Tibial artery (tissue), 4 donors: Measurements from ENCODE around the gene LRCH1.

Source experiments
- DNase-seq, 2 donors: peaks; one replicate each; pipeline ENCODE4 v3.0.0-alpha.2; 2019
- H3K27ac ChIP-seq, 2 donors: fragments of 200-600 bp; sonication (generic) in 1 of 2; 1 replicate in 1 of 2; 2 replicates in 1 of 2; pipeline ENCODE4 v1.5.1; 2018 to 2019; ENCODE audit warnings: mild to moderate bottlenecking in 1 of 2
- H3K27me3 ChIP-seq, 2 donors: fragments of 200-600 bp; sonication (generic) in 1 of 2; one replicate each; pipeline versions ENCODE4 v1.5.1 to v1.6.0; 2016 to 2019
- H3K36me3 ChIP-seq, 3 donors: fragments of 200-600 bp; sonication (generic) in 2 of 3; one replicate each; pipeline ENCODE4 v1.5.1; 2016 to 2019; ENCODE audit warnings: mild to moderate bottlenecking in 2 of 3
- H3K4me1 ChIP-seq, 4 donors: fragments of 200-600 bp; sonication (generic) in 2 of 4; 1 replicate in 3 of 4; 2 replicates in 1 of 4; pipeline ENCODE4 v1.5.1; 2016 to 2019
- H3K4me3 ChIP-seq, 2 donors: fragments of 200-600 bp; sonication (generic) in 1 of 2; 1 replicate in 1 of 2; 2 replicates in 1 of 2; pipeline ENCODE4 v1.5.1; 2018 to 2019; ENCODE audit warnings: mild to moderate bottlenecking in 2 of 2
- H3K9me3 ChIP-seq, 3 donors: fragments of 200-600 bp; sonication (generic) in 1 of 3; one replicate each; pipeline ENCODE4 v1.5.1; 2016 to 2019
- CTCF ChIP-seq, 2 experiments: fragments of 200-600 bp in 1 of 2; fragments of 450-650 bp in 1 of 2; IDR thresholded peaks; one replicate each; pipeline ENCODE4 v1.5.1; 2017 to 2019; ENCODE audit warnings: antibody characterized with exemption in 2 of 2, mild to moderate bottlenecking in 1 of 2, moderate library complexity in 1 of 2
- intact Hi-C: fragments of 100-400 bp; cut with DNase I; formaldehyde crosslinking; loops from one replicate; pipeline ENCODE4 v1.15.0; 2023; ENCODE audit warnings: low total_unique reads

The LRCH1 gene

GRCh38 chr13:46717856-46718255 is 164.9 kb downstream of the LRCH1 start:
- intact Hi-C loops, result no loop called here
- TF ChIP-seq CTCF (IDR thresholded peaks at IDR 0.05), result no peak
- Histone ChIP-seq H3K36me3 (peaks cover under 1 to 17% (median 13%) of the 10 kb centered on the region in 3 donors), H3K27ac (no peak overlapping the region), H3K4me3 (no peak overlapping the region), H3K4me1 (peaks cover 0 to 27% (median 1%) of the 10 kb centered on the region in 4 donors), H3K27me3 (no peaks in the 10 kb centered on the region), H3K9me3 (no peaks in the 10 kb centered on the region)
- no peak for DNase-seq

GRCh38 chr13:46720189-46720588 is 167.2 kb downstream of the LRCH1 start:
- intact Hi-C loops, result loop anchor here (2.0 kb wide), 2 partner anchors 167 to 227 kb away; partner anchors contain the start of gene LRCH1
- H3K9me3 ChIP-seq, result no peaks in the 10 kb centered on the region

GRCh38 chr13:46721054-46721453 is 168.1 kb downstream of the LRCH1 start:
- intact Hi-C loops, result loop anchor here (2.0 kb wide), 2 partner anchors 168 to 228 kb away; partner anchors contain the start of gene LRCH1
- Histone ChIP-seq H3K27ac (peak overlapping the region in 1 of 2 donors; percentile 42), H3K4me1 (peaks cover 0 to 27% (median 1%) of the 10 kb centered on the region in 4 donors), H3K4me3 (no peak overlapping the region), H3K9me3 (no peaks in the 10 kb centered on the region), H3K27me3 (no peaks in the 10 kb centered on the region), H3K36me3 (peaks cover 28 to 36% (median 31%) of the 10 kb centered on the region in 3 donors)
- peak in 1 of 2 donors; percentile 38 for DNase-seq
- peak; percentile 64 to 82 for TF ChIP-seq CTCF (IDR thresholded peaks at IDR 0.05)

More at GRCh38 chr13:46720189-46720588, 167.2 kb downstream of the LRCH1 start:
- TF ChIP-seq CTCF (IDR thresholded peaks at IDR 0.05), result no peak
- H3K4me3 ChIP-seq, result no peak overlapping the region
- no peaks in the 10 kb centered on the region for H3K27me3 ChIP-seq
- peaks cover 23 to 27% (median 24%) of the 10 kb centered on the region in 3 donors for H3K36me3 ChIP-seq
- no peak overlapping the region for H3K27ac ChIP-seq
- no peak for DNase-seq
- peaks cover 0 to 27% (median 1%) of the 10 kb centered on the region in 4 donors for H3K4me1 ChIP-seq

GRCh38 chr13:46726347-46726746 is 173.4 kb downstream of the LRCH1 start:
- no peak for DNase-seq
- H3K9me3 ChIP-seq, result no peaks in the 10 kb centered on the region
- no peaks in the 10 kb centered on the region for H3K4me1 ChIP-seq
- H3K27ac ChIP-seq, result no peak overlapping the region
- peaks cover 71 to 78% (median 73%) of the 10 kb centered on the region in 3 donors for H3K36me3 ChIP-seq
- TF ChIP-seq CTCF (IDR thresholded peaks at IDR 0.05), result no peak
- intact Hi-C loops, result no loop called here
- H3K27me3 ChIP-seq, result no peaks in the 10 kb centered on the region
- no peak overlapping the region for H3K4me3 ChIP-seq

- DNase-seq, result no peak
- no peaks in the 10 kb centered on the region for H3K9me3 ChIP-seq
- TF ChIP-seq CTCF (IDR thresholded peaks at IDR 0.05), result no peak
- no peaks in the 10 kb centered on the region for H3K4me1 ChIP-seq
- intact Hi-C loops, result no loop called here
- H3K4me3 ChIP-seq, result no peak overlapping the region
- H3K27me3 ChIP-seq, result no peaks in the 10 kb centered on the region
- H3K27ac ChIP-seq, result no peak overlapping the region
- peaks cover 79 to 92% (median 80%) of the 10 kb centered on the region in 3 donors for H3K36me3 ChIP-seq
Observed at GRCh38 chr13:46728777-46729176, 175.8 kb downstream of the LRCH1 start.

GRCh38 chr13:46731535-46731934 is 178.6 kb downstream of the LRCH1 start:
- no peak for DNase-seq
- Histone ChIP-seq H3K4me1 (no peaks in the 10 kb centered on the region), H3K9me3 (no peaks in the 10 kb centered on the region), H3K4me3 (no peak overlapping the region), H3K27me3 (no peaks in the 10 kb centered on the region), H3K36me3 (peaks cover 60 to 70% (median 69%) of the 10 kb centered on the region in 3 donors), H3K27ac (no peak overlapping the region)
- intact Hi-C loops, result no loop called here
- no peak for TF ChIP-seq CTCF (IDR thresholded peaks at IDR 0.05)
